Activated T-helper 2 cell treated with anti-CD3 and anti-CD28 coated beads, Interferon-gamma antibody, Interleukin-2, Interleukin-4, amounts not matched to agents 10 μg/mL and 5 μg/mL and 100 μg/mL, durations not matched to agents 14 hours and 24 hours and 36 hours (primary cell): ENCODE results near the gene FAM227A. TPM values are rescaled to one million over a fixed set of nuclear protein-coding genes. Genes with fewer than 3 reads are reported as not detected.

ENCODE experiments used
- DNase-seq: peaks from one replicate; pipeline ENCODE4 v3.0.0; 2021; ENCODE audit warnings: low spot score
- H3K27ac Mint-ChIP-seq: one replicate; pipeline ENCODE4 v1.8.0; 2021; ENCODE audit warnings: mixed read lengths
- H3K27me3 Mint-ChIP-seq: one replicate; pipeline ENCODE4 v1.8.0; 2021; ENCODE audit warnings: low read depth, mixed read lengths
- H3K36me3 Mint-ChIP-seq: one replicate; pipeline ENCODE4 v1.8.0; 2021; ENCODE audit warnings: low read depth, mixed read lengths
- H3K4me1 Mint-ChIP-seq: one replicate; pipeline ENCODE4 v1.8.0; 2021; ENCODE audit warnings: low read depth, mixed read lengths
- H3K4me3 Mint-ChIP-seq: one replicate; pipeline ENCODE4 v1.8.0; 2021; ENCODE audit warnings: low read depth, mild to moderate bottlenecking, moderate library complexity, mixed read lengths
- H3K9me3 Mint-ChIP-seq: one replicate; pipeline ENCODE4 v1.8.0; 2021; ENCODE audit warnings: mixed read lengths
- intact Hi-C: fragments of 100-400 bp; cut with micrococcal nuclease; formaldehyde crosslinking; loops from one replicate; pipeline ENCODE4 v1.15.1; 2023
- total RNA-seq: library from RNA; stranded (reverse); gene quantifications from 2 replicates; pipeline ENCODE4 v1.2.3, GENCODE V29; 2022

Gene FAM227A
- total RNA-seq, 1 donor from 2014 or later: 0.05 TPM

DNA sequence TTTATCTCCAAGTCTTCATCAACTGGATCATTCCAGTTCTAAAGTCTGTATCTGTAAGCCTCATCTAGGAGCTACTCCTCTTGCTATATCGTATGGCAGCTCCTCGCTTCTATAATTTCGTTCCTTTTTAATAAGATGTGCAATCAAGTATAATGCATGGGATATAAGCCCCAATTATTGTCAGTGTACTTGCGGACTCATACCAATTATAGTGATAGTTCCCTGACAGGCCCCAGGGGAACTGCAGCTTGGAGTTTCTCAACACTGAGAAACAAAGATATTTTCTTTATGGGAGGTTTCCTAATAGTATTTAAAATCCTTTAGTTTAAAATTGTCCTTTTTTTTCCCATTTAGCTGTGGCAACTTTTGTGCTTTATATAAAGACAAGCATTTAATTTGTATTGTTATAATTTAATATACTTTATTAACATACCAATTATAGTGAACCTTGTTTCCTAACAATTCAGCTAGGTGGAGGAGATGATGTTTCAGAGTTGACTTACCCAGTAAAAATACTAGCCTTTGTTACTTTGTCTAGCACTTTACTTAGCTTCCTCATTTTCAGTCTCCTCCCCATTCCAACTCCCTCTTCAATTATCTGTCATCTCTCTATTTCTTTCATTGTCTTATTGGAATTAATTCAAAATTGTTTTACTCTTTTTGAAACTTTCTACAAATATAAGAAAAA is 124.8 kb downstream of the FAM227A start:
- Mint-ChIP-seq H3K27me3 (no peaks in the 10 kb centered on the region), H3K9me3 (no peaks in the 10 kb centered on the region), H3K36me3 (peaks cover 12% of the 10 kb centered on the region), H3K4me3 (peak overlapping the region; percentile 47), H3K27ac (peak overlapping the region; percentile 89), H3K4me1 (peaks cover 9% of the 10 kb centered on the region)
- intact Hi-C loops: no loop called here
- no peak for DNase-seq

Other genes starting within 250 kb of the FAM227A start
- not detected in 2 replicates for gene KCNJ4, start 201.2 kb downstream of the FAM227A start, total RNA-seq
- 2.2 and 3.7 TPM in 2 replicates for gene KDELR3, start 188.3 kb downstream of the FAM227A start, total RNA-seq
- gene DDX17, start 150.1 kb downstream of the FAM227A start, total RNA-seq: 378 and 391 TPM in 2 replicates
- 10.8 and 13.6 TPM in 2 replicates for gene DMC1, start 86.2 kb downstream of the FAM227A start, total RNA-seq
- 10.3 and 11.2 TPM in 2 replicates for gene CBY1, start 246 bp upstream of the FAM227A start, total RNA-seq
- gene TOMM22, start 25.6 kb upstream of the FAM227A start, total RNA-seq: 128 and 138 TPM in 2 replicates
- 101 and 105 TPM in 2 replicates for gene JOSD1, start 44.6 kb upstream of the FAM227A start, total RNA-seq
- gene GTPBP1, start 49.6 kb upstream of the FAM227A start, total RNA-seq: 101 and 106 TPM in 2 replicates
- 121 and 123 TPM in 2 replicates for gene SUN2, start 99.6 kb upstream of the FAM227A start, total RNA-seq
- 4.7 and 6.1 TPM in 2 replicates for gene DNAL4, start 137.8 kb upstream of the FAM227A start, total RNA-seq
- gene NPTXR, start 187.6 kb upstream of the FAM227A start, total RNA-seq: 1.4 and 1.7 TPM in 2 replicates
- gene CBX6, start 215.8 kb upstream of the FAM227A start, total RNA-seq: 117 and 120 TPM in 2 replicates